Cardiac muscle cell (in vitro differentiated cells and primary cell): ENCODE measurements around the gene SPATA9. TPM values are rescaled to one million over a fixed set of nuclear protein-coding genes. Genes with fewer than 3 reads are reported as not detected.
A peak's percentile ranks its signal among the peaks of the same experiment; 100 is the strongest.
"Not testable (repeated sequence)": the region's sequence is repeated elsewhere in the genome, so short reads cannot be mapped to it uniquely, and the experiment has no call there.

ENCODE experiments used
- DNase-seq, 2 donors: peaks; one replicate each; pipeline versions ENCODE4 v3.0.0 to v3.0.0-alpha.2; 2010 to 2017; ENCODE audit warnings: low read depth in 1 of 2, low spot score in 1 of 2
- H3K27ac ChIP-seq: fragments of 200-600 bp; sonication (generic); 2 replicates; pipeline ENCODE4 v1.5.1; 2016
- H3K27me3 ChIP-seq: fragments of 200-600 bp; sonication (generic); 2 replicates; pipeline ENCODE4 v1.6.0; 2016; ENCODE audit warnings: control low read depth
- H3K36me3 ChIP-seq: fragments of 200-600 bp; sonication (generic); 2 replicates; pipeline ENCODE4 v1.5.1; 2016; ENCODE audit warnings: control low read depth
- H3K4me1 ChIP-seq: fragments of 200-600 bp; sonication (generic); 2 replicates; pipeline ENCODE4 v1.8.1; 2017; ENCODE audit warnings: low read depth, mild to moderate bottlenecking, mixed run types
- H3K4me3 ChIP-seq: fragments of 200-600 bp; sonication (generic); 2 replicates; pipeline ENCODE4 v1.5.1; 2016; ENCODE audit warnings: mild to moderate bottlenecking
- H3K9me3 ChIP-seq: fragments of 200-600 bp; sonication (generic); 2 replicates; pipeline ENCODE4 v1.5.1; 2017; ENCODE audit warnings: low read depth, mild to moderate bottlenecking, control low read depth
- CTCF ChIP-seq: IDR thresholded peaks from 2 replicates; pipeline ENCODE4 v1.5.1; 2012; ENCODE audit warnings: low read depth, mild to moderate bottlenecking, low read length
- polyA plus RNA-seq: library from polyadenylated mRNA; unstranded; fragments of >200 nt; fragmentation: Nextera tagmentation; extraction: Ambion mirVana; gene quantifications from 2 replicates; pipeline ENCODE4 v1.2.1, GENCODE V29; 2016
- total RNA-seq: library from RNA; depleted of rRNA; stranded (reverse); fragments of >200 nt; gene quantifications from 2 replicates; pipeline ENCODE4 v1.2.3, GENCODE V29; 2016

SPATA9 gene
- total and polyA plus RNA-seq, 2 experiments from 2014 or later = 0.45 to 1.3 TPM

GRCh38 chr5:95713960-95714710 lies 31.3 kb upstream of the SPATA9 start:
- peak in 1 of 2 donors; percentile 52 for DNase-seq
- Histone ChIP-seq H3K9me3 (no peaks in the 10 kb centered on the region), H3K27me3 (no peaks in the 10 kb centered on the region), H3K4me1 (peaks cover 60% of the 10 kb centered on the region), H3K27ac (peak overlapping the region; percentile 96), H3K4me3 (no peak overlapping the region), H3K36me3 (no peaks in the 10 kb centered on the region)
- no peak for TF ChIP-seq CTCF

GRCh38 chr5:95713246-95713645 lies 30.5 kb upstream of the SPATA9 start:
- peaks cover 53% of the 10 kb centered on the region for H3K4me1 ChIP-seq
- peak overlapping the region; percentile 96 for H3K27ac ChIP-seq
- not testable (repeated sequence) for DNase-seq, H3K27me3 ChIP-seq, H3K9me3 ChIP-seq, H3K36me3 ChIP-seq, H3K4me3 ChIP-seq

- no peak for TF ChIP-seq CTCF
- Histone ChIP-seq H3K27me3 (no peaks in the 10 kb centered on the region), H3K4me3 (no peak overlapping the region)
Observed at GRCh38 chr5:95712347-95712958, 29.7 kb upstream of the SPATA9 start.

GRCh38 chr5:95711501-95712346 lies 28.9 kb upstream of the SPATA9 start:
- H3K27me3 ChIP-seq = no peaks in the 10 kb centered on the region
- peak in 1 of 2 donors; percentile 40 for DNase-seq
- no peaks in the 10 kb centered on the region for H3K36me3 ChIP-seq
- H3K9me3 ChIP-seq = no peaks in the 10 kb centered on the region
- peaks cover 48% of the 10 kb centered on the region for H3K4me1 ChIP-seq
- peak overlapping the region; percentile 26 for H3K4me3 ChIP-seq
- no peak for TF ChIP-seq CTCF
- H3K27ac ChIP-seq = peak overlapping the region; percentile 96

More at GRCh38 chr5:95712347-95712958, 29.7 kb upstream of the SPATA9 start:
- Histone ChIP-seq H3K9me3 (no peaks in the 10 kb centered on the region), H3K36me3 (no peaks in the 10 kb centered on the region), H3K27ac (peak overlapping the region; percentile 96), H3K4me1 (peaks cover 45% of the 10 kb centered on the region)
- peak; percentile 45 to 62 for DNase-seq

GRCh38 chr5:95710651-95711500 lies 28.1 kb upstream of the SPATA9 start:
- peak; percentile 38 to 48 for DNase-seq
- H3K9me3 ChIP-seq, H3K36me3 ChIP-seq, H3K27me3 ChIP-seq: not testable (repeated sequence)
- H3K27ac ChIP-seq = peak overlapping the region; percentile 96
- H3K4me1 ChIP-seq = peaks cover 50% of the 10 kb centered on the region
- peak overlapping the region; percentile 26 for H3K4me3 ChIP-seq
